Lung (tissue), 12 donors: ENCODE measurements around the gene PANX2. TPM values are rescaled to one million over a fixed set of nuclear protein-coding genes. Genes with fewer than 3 reads are reported as not detected.

Source experiments
- ATAC-seq: fragments of 200-7000 bp; cut with Tn5 transposase; one replicate; pipeline ENCODE4 v1.9.1; 2020; ENCODE audit warnings: moderate number of reproducible peaks; ENCODE audit not compliant: insufficient read depth, low FRiP score
- DNase-seq, 3 donors: peaks; one replicate each; pipeline ENCODE4 v3.0.0-alpha.2; 2013 to 2017
- H3K27ac ChIP-seq, 2 donors: one replicate each; pipeline ENCODE4 v1.5.1; 2013; ENCODE audit warnings: mild to moderate bottlenecking in 2 of 2, moderate library complexity in 2 of 2, control low read depth in 1 of 2, inconsistent platforms in 1 of 2, low read depth in 1 of 2, low read length in 1 of 2
- H3K27me3 ChIP-seq, 3 donors: one replicate each; pipeline ENCODE4 v1.5.1; 2013; ENCODE audit warnings: low read length in 2 of 3; ENCODE audit not compliant: control insufficient read depth in 3 of 3, insufficient read depth in 3 of 3
- H3K36me3 ChIP-seq, 4 donors: one replicate each; pipeline ENCODE4 v1.5.1; 2013; ENCODE audit warnings: low read length in 4 of 4, mild to moderate bottlenecking in 1 of 4, moderate library complexity in 1 of 4; ENCODE audit not compliant: control insufficient read depth in 4 of 4, insufficient read depth in 4 of 4
- H3K4me1 ChIP-seq, 5 donors: one replicate each; pipeline ENCODE4 v1.5.1; 2013; ENCODE audit warnings: low read length in 5 of 5, mild to moderate bottlenecking in 2 of 5, moderate library complexity in 1 of 5; ENCODE audit not compliant: control insufficient read depth in 5 of 5, insufficient read depth in 5 of 5
- H3K4me3 ChIP-seq: one replicate; pipeline ENCODE4 v1.5.1; 2013; ENCODE audit warnings: mild to moderate bottlenecking, control low read depth, moderate library complexity
- H3K9ac ChIP-seq, 2 donors: one replicate each; pipeline ENCODE4 v1.5.1; 2013; ENCODE audit warnings: low read length in 2 of 2, control low read depth in 1 of 2; ENCODE audit not compliant: insufficient read depth in 1 of 2
- H3K9me3 ChIP-seq, 4 donors: one replicate each; pipeline ENCODE4 v1.5.1; 2013; ENCODE audit warnings: low read length in 3 of 4, mild to moderate bottlenecking in 1 of 4, moderate library complexity in 1 of 4; ENCODE audit not compliant: control insufficient read depth in 4 of 4, insufficient read depth in 3 of 4
- CTCF ChIP-seq: IDR thresholded peaks from 2 replicates; pipeline ENCODE4 v1.5.1; 2012; ENCODE audit warnings: mild to moderate bottlenecking; ENCODE audit errors: control extremely low read depth, extremely low read depth
- WGBS, 2 donors: extraction: QIAGEN DNeasy Blood & Tissue Kit; methylation state at CpG; one replicate each; pipeline ENCODE4 v1.1.7; 2013; 5-methylcytosine and 5-hydroxymethylcytosine counted together
- polyA plus RNA-seq, 2 donors: library from polyadenylated mRNA; stranded (reverse); fragments of 200-250 nt; gene quantifications; one replicate each; pipeline ENCODE4 v1.2.1, GENCODE V29; 2013
- total RNA-seq, 2 donors: library from RNA; depleted of rRNA in 1 of 2; stranded (reverse); fragments of >200 nt in 1 of 2; gene quantifications; one replicate each; pipeline ENCODE4 v1.2.1, GENCODE V29; 2014 to 2021
- donor health status: control.
- donor health status: control.
- donor health status: Bipolar disorder and iron deficiency.
- donor health status: healthy.
- donor health status: DM: yes; HTN: yes; CAD: no.

PANX2 gene
- total and polyA plus RNA-seq, 4 donors = 1.00 to 3.9 (median 2.6) TPM

- Histone ChIP-seq H3K4me3 (no peak overlapping the region), H3K9ac (no peak overlapping the region), H3K4me1 (no peaks in the 10 kb centered on the region), H3K36me3 (no peaks in the 10 kb centered on the region), H3K9me3 (peaks cover 0 to 5% (median 0%) of the 10 kb centered on the region in 4 donors), H3K27ac (no peak overlapping the region), H3K27me3 (no peaks in the 10 kb centered on the region)
- no peak for DNase-seq
- 96 to 97% methylated on average over 73 to 76 of the region's 76 CpGs for WGBS, 2 donors
- no peak for TF ChIP-seq CTCF
- no peak for ATAC-seq
These were observed 6.5 kb downstream of the PANX2 start for GRCh38 chr22:50176850-50177536.

- DNase-seq = no peak
- Histone ChIP-seq H3K27ac (no peak overlapping the region), H3K4me1 (peaks cover 0 to 3% (median 0%) of the 10 kb centered on the region in 5 donors), H3K9me3 (peaks cover 0 to 6% (median 0%) of the 10 kb centered on the region in 4 donors), H3K4me3 (no peak overlapping the region), H3K36me3 (no peaks in the 10 kb centered on the region), H3K9ac (no peak overlapping the region), H3K27me3 (no peaks in the 10 kb centered on the region)
- ATAC-seq = no peak
- TF ChIP-seq CTCF = no peak
- WGBS, 2 donors = 62 to 70% methylated on average over 90 to 98 of the region's 98 CpGs
These were observed 7.3 kb downstream of the PANX2 start for GRCh38 chr22:50177537-50178470.

GRCh38 chr22:50178471-50178864 lies 7.9 kb downstream of the PANX2 start:
- peaks cover 0 to 6% (median 0%) of the 10 kb centered on the region in 4 donors for H3K9me3 ChIP-seq
- H3K27me3 ChIP-seq = no peaks in the 10 kb centered on the region
- WGBS, 2 donors = 54 to 65% methylated on average over 20 to 22 of the region's 22 CpGs
- H3K9ac ChIP-seq = no peak overlapping the region
- no peak for TF ChIP-seq CTCF
- H3K4me1 ChIP-seq = peaks cover 0 to 5% (median 0%) of the 10 kb centered on the region in 5 donors
- no peak for DNase-seq
- no peak for ATAC-seq
- H3K36me3 ChIP-seq = no peaks in the 10 kb centered on the region
- H3K27ac ChIP-seq = no peak overlapping the region
- H3K4me3 ChIP-seq = no peak overlapping the region
